ENCODE results near the gene TREML1. TPM values are rescaled to one million over a fixed set of nuclear protein-coding genes. Genes with fewer than 3 reads are reported as not detected.

Gene TREML1
- total and polyA plus RNA-seq, 9 of the 15 experiments (the other 6 are each of a cell fraction or from before 2014, with no cell fraction given) = not detected

DNA sequence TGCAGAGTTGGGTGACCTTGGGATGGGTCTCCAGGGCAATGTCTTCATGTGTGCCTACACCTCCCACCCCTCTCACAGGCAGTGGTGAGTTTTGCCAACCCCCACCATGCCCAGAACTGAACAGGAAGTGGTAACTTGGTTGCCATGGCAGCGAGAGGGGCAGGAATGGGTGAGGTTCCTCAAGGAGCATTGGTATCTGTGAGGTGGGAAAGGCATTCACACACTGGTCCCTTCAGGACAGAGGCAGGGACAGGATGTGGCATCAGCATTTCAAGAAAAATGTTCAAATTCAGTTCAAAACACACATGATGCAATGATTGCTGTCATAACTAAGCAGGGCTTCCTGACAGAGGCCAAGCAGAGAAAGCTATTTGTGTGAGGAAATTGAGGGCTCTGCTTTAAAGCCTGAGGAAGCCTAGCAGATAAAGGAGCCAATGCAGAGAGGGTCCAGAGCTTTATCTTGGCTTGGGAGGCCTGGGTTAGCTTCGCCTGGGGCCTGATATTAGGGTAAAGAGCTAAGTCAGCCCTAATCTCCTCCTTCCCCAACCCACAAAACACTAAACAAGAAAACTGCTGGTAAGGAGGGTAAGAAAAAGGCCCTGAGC is 46.3 kb upstream of the TREML1 start (continued):
- TF ChIP-seq ADNP (tag; IDR thresholded peaks at IDR 0.05) (no peak), HNRNPL (IDR thresholded peaks at IDR 0.05; ENCODE audit: low read depth, low read length) (no peak), ZNF12 (CRISPR knock-in tag; IDR thresholded peaks at IDR 0.05) (no peak), HDAC8 (tag; IDR thresholded peaks at IDR 0.05) (no peak), DMBX1 (CRISPR knock-in tag; IDR thresholded peaks at IDR 0.05; ENCODE audit: borderline replicate concordance) (peak; percentile 22; the same call in 1 of the 2 replicates), ILF3 (IDR thresholded peaks at IDR 0.05; ENCODE audit: borderline replicate concordance) (no peak), KHSRP (IDR thresholded peaks at IDR 0.05) (no peak), MAZ (CRISPR knock-in tag; conservative IDR thresholded peaks at IDR 0.05 in 1 of 2, IDR thresholded peaks at IDR 0.05 in 1 of 2) (no peak), ZSCAN32 (CRISPR knock-in tag; IDR thresholded peaks at IDR 0.05) (peak; percentile 73; the same call in 1 of the 2 replicates), EGR1 (conservative IDR thresholded peaks at IDR 0.05) (no peak), CCNT2 (IDR thresholded peaks at IDR 0.05; ENCODE audit: borderline replicate concordance, extremely low read depth, insufficient read length, low read depth, low read length) (no peak), PML (IDR thresholded peaks at IDR 0.05; ENCODE audit: low read length) (no peak), CSDE1 (IDR thresholded peaks at IDR 0.05) (peak in 1 of 2 experiments; percentile 35; a peak in 1 of 4 replicates), CEBPG (CRISPR knock-in tag; IDR thresholded peaks at IDR 0.05) (peak; percentile 94), CEBPG (tag; conservative IDR thresholded peaks at IDR 0.05 in 1 of 2, IDR thresholded peaks at IDR 0.05 in 1 of 2) (peak; percentile 93 to 98), HDAC1 (IDR thresholded peaks at IDR 0.05) (no peak), CBX3 (IDR thresholded peaks at IDR 0.05; ENCODE audit: borderline replicate concordance in 1 of 2, low read length in 2 of 2) (no peak)
- TF ChIP-seq, protein P1, sequence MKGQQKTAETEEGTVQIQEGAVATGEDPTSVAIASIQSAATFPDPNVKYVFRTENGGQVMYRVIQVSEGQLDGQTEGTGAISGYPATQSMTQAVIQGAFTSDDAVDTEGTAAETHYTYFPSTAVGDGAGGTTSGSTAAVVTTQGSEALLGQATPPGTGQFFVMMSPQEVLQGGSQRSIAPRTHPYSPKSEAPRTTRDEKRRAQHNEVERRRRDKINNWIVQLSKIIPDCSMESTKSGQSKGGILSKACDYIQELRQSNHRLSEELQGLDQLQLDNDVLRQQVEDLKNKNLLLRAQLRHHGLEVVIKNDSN (CRISPR knock-in tag; IDR thresholded peaks at IDR 0.05) = no peak
- TF ChIP-seq, protein P2, sequence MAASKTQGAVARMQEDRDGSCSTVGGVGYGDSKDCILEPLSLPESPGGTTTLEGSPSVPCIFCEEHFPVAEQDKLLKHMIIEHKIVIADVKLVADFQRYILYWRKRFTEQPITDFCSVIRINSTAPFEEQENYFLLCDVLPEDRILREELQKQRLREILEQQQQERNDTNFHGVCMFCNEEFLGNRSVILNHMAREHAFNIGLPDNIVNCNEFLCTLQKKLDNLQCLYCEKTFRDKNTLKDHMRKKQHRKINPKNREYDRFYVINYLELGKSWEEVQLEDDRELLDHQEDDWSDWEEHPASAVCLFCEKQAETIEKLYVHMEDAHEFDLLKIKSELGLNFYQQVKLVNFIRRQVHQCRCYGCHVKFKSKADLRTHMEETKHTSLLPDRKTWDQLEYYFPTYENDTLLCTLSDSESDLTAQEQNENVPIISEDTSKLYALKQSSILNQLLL (CRISPR knock-in tag; IDR thresholded peaks at IDR 0.05; ENCODE audit: borderline replicate concordance) = no peak

All from K562 (cell line).